Measurements from ENCODE around the gene SUSD2.

GRCh38 chr22:24183321-24184031, 2.2 kb downstream of the SUSD2 start:
- TF ChIP-seq CTCF (IDR thresholded peaks at IDR 0.05; ENCODE audit: borderline replicate concordance, extremely low read depth, low read length, poor library complexity, severe bottlenecking) (no peak), EZH2 (IDR thresholded peaks at IDR 0.05; ENCODE audit: borderline replicate concordance, low read depth, low read length, severe bottlenecking) (no peak)

Data from DND-41 (cell line).